Calu3 (cell line): ENCODE data around the gene ATP11A. TPM values are rescaled to one million over a fixed set of nuclear protein-coding genes. Genes with fewer than 3 reads are reported as not detected.

Experiments used
- BruUV-seq: library from RNA; stranded (reverse); fragments of 400-500 nt; replicated peaks from 2 replicates; lab custom pipeline; 2021; lab: Mats Ljungman, UMichigan
- CTCF ChIA-PET: fragments of 300-600 bp; sonication (Branson Sonifier 250); formaldehyde crosslinking; loops from one replicate; lab custom pipeline; 2022; ENCODE audit warnings: antibody characterized with exemption; lab: Charles Lee
- DNase-seq: peaks from one replicate; pipeline ENCODE4 v3.0.0; 2022
- H3K27ac Mint-ChIP-seq: one replicate; pipeline ENCODE4 v1.8.0; 2022; ENCODE audit warnings: mixed read lengths; ENCODE audit not compliant: unreplicated experiment
- H3K27me3 Mint-ChIP-seq: one replicate; pipeline ENCODE4 v1.8.0; 2022; ENCODE audit warnings: mixed read lengths; ENCODE audit not compliant: unreplicated experiment
- H3K36me3 Mint-ChIP-seq: one replicate; pipeline ENCODE4 v1.8.0; 2022; ENCODE audit warnings: mild to moderate bottlenecking, moderate library complexity, mixed read lengths; ENCODE audit not compliant: insufficient read depth, unreplicated experiment
- H3K4me1 Mint-ChIP-seq: one replicate; pipeline ENCODE4 v1.8.0; 2022; ENCODE audit warnings: mild to moderate bottlenecking, low read depth, mixed read lengths; ENCODE audit not compliant: unreplicated experiment
- H3K4me3 Mint-ChIP-seq: one replicate; pipeline ENCODE4 v1.8.0; 2022; ENCODE audit warnings: mild to moderate bottlenecking, low read depth, moderate library complexity, mixed read lengths; ENCODE audit not compliant: unreplicated experiment
- H3K9me3 Mint-ChIP-seq: one replicate; pipeline ENCODE4 v1.8.0; 2022; ENCODE audit warnings: low read depth, mixed read lengths; ENCODE audit not compliant: unreplicated experiment
- intact Hi-C: fragments of 100-400 bp; cut with micrococcal nuclease; formaldehyde crosslinking; loops from one replicate; pipeline ENCODE4 v1.10.0; 2022; ENCODE audit not compliant: unreplicated experiment
- total RNA-seq: library from RNA; stranded (reverse); gene quantifications from 2 replicates; pipeline ENCODE4 v1.2.3, GENCODE V29; 2022
- TF ChIP-seq, protein P1 (sequence below): fragments of 200-600 bp; IDR thresholded peaks from one replicate; pipeline ENCODE4 v1.8.0; 2022; ENCODE audit warnings: antibody characterized with exemption; ENCODE audit not compliant: unreplicated experiment

The ATP11A gene
- total RNA-seq, 1 experiment from 2014 or later: 115 TPM

DNA sequence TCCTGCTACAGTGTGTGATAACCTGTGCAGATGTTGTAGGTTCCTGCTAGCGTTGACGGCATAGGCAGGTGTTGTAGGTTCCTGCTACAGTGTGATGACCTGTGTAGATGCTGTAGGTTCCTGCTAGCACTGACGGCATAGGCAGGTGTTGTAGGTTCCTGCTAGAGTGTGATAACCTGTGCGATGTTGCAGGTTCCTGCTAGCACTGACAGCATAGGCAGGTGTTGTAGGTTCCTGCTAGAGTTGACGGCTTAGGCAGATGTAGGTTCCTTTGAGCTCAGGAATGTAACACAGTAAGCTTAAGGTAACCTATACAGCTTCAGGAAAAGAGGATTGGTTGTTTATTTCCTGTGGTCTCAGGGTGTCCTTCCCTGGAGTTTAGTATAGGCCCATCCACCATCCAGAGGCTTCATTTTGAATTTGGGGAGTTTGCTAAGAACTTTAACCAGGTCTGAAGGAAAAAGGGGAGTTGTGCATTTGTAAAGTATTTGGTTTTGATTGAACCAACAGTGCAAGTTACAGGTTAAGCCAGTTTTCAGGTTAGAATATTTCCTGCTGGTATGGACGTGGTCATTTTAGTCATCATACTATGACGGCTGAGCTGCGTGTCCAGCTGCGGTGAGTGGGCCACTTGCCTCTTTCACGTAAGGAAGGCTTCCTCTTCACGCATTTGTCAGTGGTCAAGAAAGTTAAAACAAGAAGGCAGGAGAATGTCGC is 53.8 kb downstream of the ATP11A start:
- no peak for DNase-seq
- Mint-ChIP-seq H3K4me3 (peak overlapping the region; percentile 19), H3K4me1 (peaks cover 20% of the 10 kb centered on the region), H3K9me3 (no peaks in the 10 kb centered on the region), H3K27ac (peak overlapping the region; percentile 56), H3K27me3 (no peaks in the 10 kb centered on the region), H3K36me3 (no peaks in the 10 kb centered on the region)
- no TSS peak for BruUV-seq
- intact Hi-C loops: no loop called here
- TF ChIP-seq, protein P1, sequence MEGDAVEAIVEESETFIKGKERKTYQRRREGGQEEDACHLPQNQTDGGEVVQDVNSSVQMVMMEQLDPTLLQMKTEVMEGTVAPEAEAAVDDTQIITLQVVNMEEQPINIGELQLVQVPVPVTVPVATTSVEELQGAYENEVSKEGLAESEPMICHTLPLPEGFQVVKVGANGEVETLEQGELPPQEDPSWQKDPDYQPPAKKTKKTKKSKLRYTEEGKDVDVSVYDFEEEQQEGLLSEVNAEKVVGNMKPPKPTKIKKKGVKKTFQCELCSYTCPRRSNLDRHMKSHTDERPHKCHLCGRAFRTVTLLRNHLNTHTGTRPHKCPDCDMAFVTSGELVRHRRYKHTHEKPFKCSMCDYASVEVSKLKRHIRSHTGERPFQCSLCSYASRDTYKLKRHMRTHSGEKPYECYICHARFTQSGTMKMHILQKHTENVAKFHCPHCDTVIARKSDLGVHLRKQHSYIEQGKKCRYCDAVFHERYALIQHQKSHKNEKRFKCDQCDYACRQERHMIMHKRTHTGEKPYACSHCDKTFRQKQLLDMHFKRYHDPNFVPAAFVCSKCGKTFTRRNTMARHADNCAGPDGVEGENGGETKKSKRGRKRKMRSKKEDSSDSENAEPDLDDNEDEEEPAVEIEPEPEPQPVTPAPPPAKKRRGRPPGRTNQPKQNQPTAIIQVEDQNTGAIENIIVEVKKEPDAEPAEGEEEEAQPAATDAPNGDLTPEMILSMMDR: no peak
- CTCF ChIA-PET: interaction anchor here (0.8 kb wide), 1 partner anchor 36 kb away, joined by 7 read pairs; no protein-coding TSS in a partner anchor

DNA sequence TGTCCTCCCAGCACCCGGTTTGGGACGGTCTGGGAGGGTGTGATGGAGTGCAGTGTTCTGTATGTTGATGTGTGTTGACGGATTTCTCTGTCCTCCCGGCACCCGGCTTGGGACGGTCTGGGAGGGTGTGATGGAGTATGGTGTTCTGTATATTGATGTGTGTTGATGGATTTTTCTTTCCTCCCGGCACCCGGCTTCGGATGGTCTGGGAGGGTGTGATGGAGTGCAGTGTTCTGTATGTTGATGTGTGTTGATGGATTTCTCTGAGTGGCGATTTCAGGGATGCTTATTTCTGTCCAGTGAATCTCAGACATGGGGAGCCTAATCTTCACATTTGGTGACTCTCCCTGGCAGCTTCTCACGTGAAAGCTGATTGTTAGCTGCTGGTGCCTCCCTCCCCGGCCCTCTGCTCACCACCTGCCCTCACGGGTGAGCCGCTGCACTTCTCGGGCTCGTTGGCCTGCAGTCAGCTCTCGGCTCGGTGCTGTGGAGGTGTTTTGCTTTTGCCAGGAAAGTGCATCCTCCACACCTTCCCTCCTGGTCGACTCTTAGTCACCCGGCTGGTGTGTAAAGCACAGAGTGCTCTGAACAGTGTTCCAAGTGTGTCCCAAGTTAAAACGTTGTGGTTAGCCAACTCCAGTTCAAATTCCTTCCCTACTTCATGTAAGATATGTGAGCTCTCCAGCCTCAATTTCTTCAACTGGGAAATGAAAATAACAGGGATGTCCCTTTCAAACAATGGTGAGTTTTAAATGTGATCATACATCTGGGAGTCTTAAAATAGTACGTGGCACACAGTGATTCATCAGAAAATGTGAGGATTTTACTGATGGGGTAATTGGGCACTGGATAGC is 54.6 kb downstream of the ATP11A start:
- Mint-ChIP-seq H3K9me3 (no peaks in the 10 kb centered on the region), H3K27me3 (no peaks in the 10 kb centered on the region), H3K4me1 (peaks cover 20% of the 10 kb centered on the region), H3K4me3 (peak overlapping the region; percentile 19), H3K36me3 (no peaks in the 10 kb centered on the region), H3K27ac (no peak overlapping the region)
- intact Hi-C loops: no loop called here
- CTCF ChIA-PET: interaction anchor here (0.8 kb wide), 1 partner anchor 35 kb away, joined by 7 read pairs; no protein-coding TSS in a partner anchor
- TF ChIP-seq, protein P1: no peak
- BruUV-seq: no TSS peak
- DNase-seq: no peak

DNA sequence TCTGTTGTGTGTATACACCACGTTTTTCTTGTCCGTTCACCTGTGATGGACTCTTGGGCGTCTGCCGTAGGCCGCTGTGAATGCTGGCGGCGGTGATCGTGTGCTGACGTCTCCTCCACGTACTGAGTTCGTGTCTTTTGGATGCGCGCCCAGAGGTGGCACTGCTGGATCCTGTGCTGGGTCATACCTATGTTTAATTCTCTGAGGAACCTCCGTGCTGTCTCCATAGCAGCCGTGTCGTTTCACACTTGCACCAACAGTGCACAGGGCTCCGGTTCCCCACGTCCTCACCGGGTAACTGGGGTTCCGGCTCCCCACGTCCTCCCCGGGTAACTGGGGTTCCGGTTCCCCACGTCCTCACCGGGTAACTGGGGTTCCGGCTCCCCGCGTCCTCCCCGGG is 56.2 kb downstream of the ATP11A start:
- H3K27me3 Mint-ChIP-seq: no peaks in the 10 kb centered on the region
- intact Hi-C loops: no loop called here
- CTCF ChIA-PET: no interaction called here
- no peak overlapping the region for H3K4me3 Mint-ChIP-seq
- H3K4me1 Mint-ChIP-seq: peaks cover 20% of the 10 kb centered on the region
- no peaks in the 10 kb centered on the region for H3K9me3 Mint-ChIP-seq
- no peaks in the 10 kb centered on the region for H3K36me3 Mint-ChIP-seq
- H3K27ac Mint-ChIP-seq: no peak overlapping the region
- BruUV-seq: no TSS peak
- TF ChIP-seq, protein P1: no peak
- DNase-seq: no peak

DNA sequence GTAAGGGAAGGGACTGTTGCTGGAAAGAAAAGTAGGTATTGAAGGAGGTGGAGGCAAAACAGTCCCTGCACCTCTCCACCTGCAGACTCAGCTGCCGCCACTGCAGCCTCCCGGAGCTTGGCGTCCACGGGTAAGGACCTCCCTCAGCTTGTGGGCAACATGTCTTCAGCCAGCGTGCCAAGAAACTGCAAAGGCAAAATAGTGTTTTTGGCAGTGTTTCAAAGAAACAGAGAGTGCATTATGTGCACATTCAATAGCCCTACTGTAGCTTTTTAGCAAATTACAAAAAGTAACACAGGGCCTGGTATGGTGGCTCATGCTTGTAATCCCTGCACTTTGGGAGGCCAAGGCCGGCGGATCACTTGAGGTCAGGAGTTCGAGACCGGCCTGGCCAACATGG is 57.4 kb downstream of the ATP11A start:
- intact Hi-C loops: no loop called here
- Mint-ChIP-seq H3K4me3 (no peak overlapping the region), H3K9me3 (no peaks in the 10 kb centered on the region), H3K27ac (no peak overlapping the region), H3K27me3 (no peaks in the 10 kb centered on the region), H3K4me1 (peaks cover 20% of the 10 kb centered on the region), H3K36me3 (no peaks in the 10 kb centered on the region)
- no peak for DNase-seq
- CTCF ChIA-PET: no interaction called here
- TF ChIP-seq, protein P1: no peak
- BruUV-seq: no TSS peak
